H9 (cell line): ENCODE data around the gene VIM. TPM values are rescaled to one million over a fixed set of nuclear protein-coding genes. Genes with fewer than 3 reads are reported as not detected.
"Not testable (repeated sequence)": the region's sequence is repeated elsewhere in the genome, so short reads cannot be mapped to it uniquely, and the experiment has no call there.

Source experiments
- DNase-seq: peaks from one replicate; pipeline ENCODE4 v3.0.0-alpha.2; 2017
- H2AFZ ChIP-seq: one replicate; pipeline ENCODE4 v1.6.1; 2013; ENCODE audit warnings: mild to moderate bottlenecking, low read length, control low read depth, moderate library complexity
- H2AK5ac ChIP-seq: 2 replicates; pipeline ENCODE4 v1.6.1; 2013; ENCODE audit warnings: low read length, control low read depth, mixed read lengths; ENCODE audit not compliant: insufficient read length
- H2BK120ac ChIP-seq: one replicate; pipeline ENCODE4 v1.6.1; 2013; ENCODE audit warnings: low read depth, mild to moderate bottlenecking, low read length, control low read depth, inconsistent platforms; ENCODE audit not compliant: poor library complexity, severe bottlenecking
- H2BK12ac ChIP-seq: 2 replicates; pipeline ENCODE4 v1.6.1; 2013; ENCODE audit warnings: low read length, control low read depth, mixed read lengths, low read depth; ENCODE audit not compliant: insufficient read length
- H2BK15ac ChIP-seq: 2 replicates; pipeline ENCODE4 v1.6.1; 2013; ENCODE audit warnings: low read depth, low read length, control low read depth
- H2BK20ac ChIP-seq: one replicate; pipeline ENCODE4 v1.6.1; 2013; ENCODE audit warnings: low read depth, mild to moderate bottlenecking, low read length, control low read depth, inconsistent platforms; ENCODE audit not compliant: poor library complexity, severe bottlenecking
- H2BK5ac ChIP-seq: 2 replicates; pipeline ENCODE4 v1.6.1; 2013; ENCODE audit warnings: low read length, control low read depth, mixed read lengths; ENCODE audit not compliant: insufficient read length
- H3K14ac ChIP-seq: 2 replicates; pipeline ENCODE4 v1.6.1; 2013; ENCODE audit warnings: low read length, control low read depth; ENCODE audit not compliant: insufficient read depth
- H3K18ac ChIP-seq: 2 replicates; pipeline ENCODE4 v1.6.1; 2013; ENCODE audit warnings: low read depth, mild to moderate bottlenecking, mixed read lengths, low read length, control low read depth; ENCODE audit not compliant: insufficient read length
- H3K23ac ChIP-seq: 2 replicates; pipeline ENCODE4 v1.6.1; 2013; ENCODE audit warnings: low read length, control low read depth, mixed read lengths, low read depth; ENCODE audit not compliant: insufficient read length
- H3K23me2 ChIP-seq: 2 replicates; pipeline ENCODE4 v1.6.1; 2013; ENCODE audit warnings: low read depth, mild to moderate bottlenecking, mixed read lengths, low read length, control low read depth; ENCODE audit not compliant: insufficient read length, poor library complexity, severe bottlenecking
- H3K27ac ChIP-seq: 2 replicates; pipeline ENCODE4 v1.5.1; 2013; ENCODE audit warnings: low read length, control low read depth, mixed read lengths, low read depth; ENCODE audit not compliant: insufficient read length
- H3K27me3 ChIP-seq: 2 replicates; pipeline ENCODE4 v1.6.1; 2013; ENCODE audit warnings: low read length, control low read depth, inconsistent platforms; ENCODE audit not compliant: insufficient read depth
- H3K4ac ChIP-seq: 2 replicates; pipeline ENCODE4 v1.6.1; 2013; ENCODE audit warnings: low read depth, mild to moderate bottlenecking, control low read depth, inconsistent platforms, low read length, moderate library complexity
- H3K4me1 ChIP-seq: 2 replicates; pipeline ENCODE4 v1.6.1; 2013; ENCODE audit warnings: low read length, control low read depth, inconsistent platforms; ENCODE audit not compliant: insufficient read depth
- H3K4me2 ChIP-seq: 2 replicates; pipeline ENCODE4 v1.6.1; 2013; ENCODE audit warnings: low read length, control low read depth, mixed read lengths; ENCODE audit not compliant: insufficient read length, insufficient read depth
- H3K56ac ChIP-seq: 2 replicates; pipeline ENCODE4 v1.6.1; 2013; ENCODE audit warnings: low read depth, mild to moderate bottlenecking, mixed read lengths, low read length, control low read depth; ENCODE audit not compliant: insufficient read length
- H3K79me1 ChIP-seq: 2 replicates; pipeline ENCODE4 v1.6.1; 2013; ENCODE audit warnings: low read depth, mild to moderate bottlenecking, moderate library complexity, low read length, control low read depth, inconsistent platforms; ENCODE audit not compliant: insufficient read depth, poor library complexity, severe bottlenecking
- H3K79me2 ChIP-seq: 2 replicates; pipeline ENCODE4 v1.6.1; 2013; ENCODE audit warnings: low read length, control low read depth, inconsistent platforms; ENCODE audit not compliant: insufficient read depth
- H3K9ac ChIP-seq: 2 replicates; pipeline ENCODE4 v1.6.1; 2013; ENCODE audit warnings: low read length, control low read depth, mixed read lengths; ENCODE audit not compliant: insufficient read length; ENCODE audit errors: extremely low read depth
- H3K9me3 ChIP-seq: one replicate; pipeline ENCODE4 v1.6.1; 2013; ENCODE audit warnings: low read depth, low read length, inconsistent platforms; ENCODE audit not compliant: control insufficient read depth
- H3T11ph ChIP-seq: one replicate; pipeline ENCODE4 v1.6.1; 2013; ENCODE audit warnings: mild to moderate bottlenecking, low read length, control low read depth, inconsistent platforms
- H4K20me1 ChIP-seq: one replicate; pipeline ENCODE4 v1.6.1; 2013; ENCODE audit not compliant: control insufficient read depth, insufficient read length, insufficient read depth
- H4K5ac ChIP-seq: 2 replicates; pipeline ENCODE4 v1.6.1; 2013; ENCODE audit warnings: low read depth, mild to moderate bottlenecking, mixed read lengths, low read length, control low read depth; ENCODE audit not compliant: insufficient read length
- H4K8ac ChIP-seq: replicated peaks from 2 replicates; pipeline ENCODE4 v1.6.1; 2013; ENCODE audit warnings: low read length, control low read depth, mixed read lengths, low read depth; ENCODE audit not compliant: insufficient read length
- H4K91ac ChIP-seq: 2 replicates; pipeline ENCODE4 v1.6.1; 2013; ENCODE audit warnings: low read depth, mild to moderate bottlenecking, moderate library complexity, mixed read lengths, low read length, control low read depth; ENCODE audit not compliant: insufficient read length
- H3K27ac Mint-ChIP-seq, 3 experiments: 2 replicates in 2 of 3; 3 replicates in 1 of 3; pipeline ENCODE4 v1.8.0; 2020 to 2021; ENCODE audit warnings: mixed read lengths in 3 of 3, mild to moderate bottlenecking in 1 of 3, moderate library complexity in 1 of 3
- H3K27me3 Mint-ChIP-seq: 2 replicates; pipeline ENCODE4 v1.8.0; 2021; ENCODE audit warnings: low read depth, mild to moderate bottlenecking, moderate library complexity, mixed read lengths
- H3K36me3 Mint-ChIP-seq, 3 experiments: 2 replicates in 2 of 3; 3 replicates in 1 of 3; pipeline ENCODE4 v1.8.0; 2020 to 2021; ENCODE audit warnings: low read depth in 3 of 3, mixed read lengths in 3 of 3; ENCODE audit not compliant: insufficient read depth in 1 of 3
- H3K4me1 Mint-ChIP-seq, 2 experiments: 2 replicates each; pipeline ENCODE4 v1.8.0; 2020; ENCODE audit warnings: mixed read lengths in 2 of 2
- H3K4me3 Mint-ChIP-seq, 2 experiments: 2 replicates in 1 of 2; 3 replicates in 1 of 2; pipeline ENCODE4 v1.8.0; 2020 to 2021; ENCODE audit warnings: mild to moderate bottlenecking in 2 of 2, mixed read lengths in 2 of 2, moderate library complexity in 1 of 2
- H3K9me3 Mint-ChIP-seq, 2 experiments: 2 replicates in 1 of 2; 3 replicates in 1 of 2; pipeline ENCODE4 v1.8.0; 2020; ENCODE audit warnings: mild to moderate bottlenecking in 2 of 2, mixed read lengths in 2 of 2, moderate library complexity in 1 of 2
- CTCF ChIP-seq: fragments of 200-600 bp; sonication (generic); conservative IDR thresholded peaks from 3 replicates; pipeline ENCODE4 v1.8.0; 2021; ENCODE audit warnings: antibody characterized with exemption, mild to moderate bottlenecking
- WGBS: extraction: QIAGEN DNeasy Blood & Tissue Kit; methylation state at CpG from one replicate; pipeline ENCODE4 v1.1.7; 2013; ENCODE audit warnings: missing lambda C conversion rate, low lambda C conversion rate, mixed read lengths; ENCODE audit not compliant: insufficient read length; ENCODE audit errors: extremely low coverage; 5-methylcytosine and 5-hydroxymethylcytosine counted together
- total RNA-seq: library from RNA; stranded (reverse); gene quantifications from 2 replicates; pipeline ENCODE4 v1.2.1, GENCODE V29; 2021

Gene VIM
- total RNA-seq, 1 experiment from 2014 or later, result 232 TPM

DNA sequence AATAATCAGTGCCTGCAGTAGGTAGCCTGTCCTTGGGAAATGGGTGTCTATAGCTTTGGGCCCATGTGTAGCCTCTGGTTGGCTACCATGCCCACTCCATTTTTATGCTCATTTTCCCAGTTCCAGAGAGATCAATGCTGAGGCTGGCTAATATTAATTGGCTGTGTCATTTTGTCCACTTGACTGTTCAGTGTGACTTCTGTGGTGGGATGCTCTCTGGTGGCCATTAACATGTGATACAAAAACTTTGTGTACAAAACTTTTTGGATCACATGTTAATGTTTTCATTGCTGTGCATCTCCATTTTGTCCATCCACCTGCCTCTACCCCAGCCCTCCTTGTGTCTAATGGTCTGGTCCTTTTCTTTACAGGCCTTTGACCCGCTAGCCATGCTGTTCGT, 22.7 kb downstream of the VIM start:
- no peak overlapping the region for H3K4me2 ChIP-seq
- H2BK15ac ChIP-seq, result no peak overlapping the region
- no peak overlapping the region for H2AFZ ChIP-seq
- H3K18ac ChIP-seq, result no peak overlapping the region
- H2BK5ac ChIP-seq, result no peak overlapping the region
- no peak overlapping the region for H3K14ac ChIP-seq
- Mint-ChIP-seq H3K36me3 (peaks cover 5 to 23% (median 10%) of the 10 kb centered on the region in 3 experiments; a peak in 6 of 7 replicates), H3K27me3 (no peaks in the 10 kb centered on the region), H3K4me3 (no peak overlapping the region), H3K4me1 (peaks cover 3 to 4% of the 10 kb centered on the region in 2 experiments; a peak in 3 of 4 replicates), H3K9me3 (peaks cover 13 to 27% of the 10 kb centered on the region in 2 experiments; a peak in 4 of 5 replicates), H3K27ac (no peak overlapping the region)
- no peak for DNase-seq
- H3K79me2 ChIP-seq, result no peaks in the 10 kb centered on the region
- no peak overlapping the region for H4K8ac ChIP-seq
- no peak overlapping the region for H4K91ac ChIP-seq
- no peaks in the 10 kb centered on the region for H3K4me1 ChIP-seq
- no peak overlapping the region for H2BK120ac ChIP-seq
- H3K23me2 ChIP-seq, result no peaks in the 10 kb centered on the region
- no peak overlapping the region for H3T11ph ChIP-seq
- no peaks in the 10 kb centered on the region for H3K79me1 ChIP-seq
- H3K27me3 ChIP-seq, result no peaks in the 10 kb centered on the region
- TF ChIP-seq CTCF, result no peak
- no peak overlapping the region for H2BK20ac ChIP-seq
- H3K27ac ChIP-seq, result no peak overlapping the region
- no peak overlapping the region for H3K23ac ChIP-seq
- no peak overlapping the region for H4K5ac ChIP-seq
- no peak overlapping the region for H3K4ac ChIP-seq
- peaks cover 12% of the 10 kb centered on the region for H3K9me3 ChIP-seq
- no peak overlapping the region for H2AK5ac ChIP-seq
- no peak overlapping the region for H3K9ac ChIP-seq
- no peak overlapping the region for H3K56ac ChIP-seq
- WGBS, result no CpG with 5 or more reads among the region's 2 CpGs
- no peak overlapping the region for H2BK12ac ChIP-seq
- H4K20me1 ChIP-seq, result no peaks in the 10 kb centered on the region

- not testable (repeated sequence) for H3K27me3 ChIP-seq, H3K23ac ChIP-seq, H3K9me3 Mint-ChIP-seq, H3K27ac Mint-ChIP-seq, H3T11ph ChIP-seq, H3K9ac ChIP-seq, H3K27me3 Mint-ChIP-seq, H4K8ac ChIP-seq, H3K23me2 ChIP-seq, H4K91ac ChIP-seq, H3K9me3 ChIP-seq, DNase-seq, H3K56ac ChIP-seq, H3K14ac ChIP-seq, H3K27ac ChIP-seq, H3K79me1 ChIP-seq, H2BK20ac ChIP-seq, H3K4me1 Mint-ChIP-seq, H2AK5ac ChIP-seq, H3K4ac ChIP-seq, H2BK120ac ChIP-seq, H4K20me1 ChIP-seq, H3K36me3 Mint-ChIP-seq, H2BK12ac ChIP-seq, H2BK5ac ChIP-seq, H2AFZ ChIP-seq, H3K18ac ChIP-seq, H4K5ac ChIP-seq, H3K79me2 ChIP-seq, H2BK15ac ChIP-seq, H3K4me1 ChIP-seq, H3K4me2 ChIP-seq, H3K4me3 Mint-ChIP-seq
- no CpG with 5 or more reads among the region's 2 CpGs for WGBS
These were observed 26.6 kb downstream of the VIM start for GRCh38 chr10:17254543-17255050.
